ENCODE data around the gene ATXN1. TPM values are rescaled to one million over a fixed set of nuclear protein-coding genes. Genes with fewer than 3 reads are reported as not detected.

Gene ATXN1
- total and polyA plus RNA-seq, 2 of the 13 experiments (the other 11 are each of a cell fraction or from before 2014, with no cell fraction given), result 20.7 to 39.5 TPM

GRCh38 chr6:16689788-16690607 lies 71.3 kb downstream of the ATXN1 start:
- no peak overlapping the region for H3K4me3 ChIP-seq (replicated peaks in 1 of 3; ENCODE audit: insufficient read depth in 1 of 3, low read depth in 2 of 3, low read length in 3 of 3)
- ChIA-PET POLR2A (interaction anchor here (1.0 to 2.1 kb wide), 3 partner anchors 9 to 72 kb away, joined by 5 to 9 read pairs (median 7); partner anchors contain the start of gene ATXN1), CTCF (ENCODE audit: low intra/inter-chr PET ratio, low total read pairs) (no interaction called here)
- no peak overlapping the region for H3K9ac ChIP-seq (ENCODE audit: insufficient read depth, low read depth, low read length)
- no peaks in the 10 kb centered on the region for H3K27me3 ChIP-seq (ENCODE audit: control insufficient read depth in 1 of 2, insufficient read depth in 2 of 2, low read length in 2 of 2)
- no peaks in the 10 kb centered on the region; a peak in 1 of 5 replicates for H3K36me3 ChIP-seq (replicated peaks in 1 of 2; ENCODE audit: control insufficient read depth in 1 of 2, insufficient read depth in 2 of 2, low read length in 2 of 2)
- no TSS peak for BruUV-seq (replicated peaks)
- TF ChIP-seq ZNF747 (CRISPR knock-in tag; IDR thresholded peaks at IDR 0.05; ENCODE audit: borderline replicate concordance), result no peak
- no peak for TF ChIP-seq LRRFIP1 (CRISPR knock-in tag; conservative IDR thresholded peaks at IDR 0.05)
- TF ChIP-seq KDM6A (CRISPR knock-in tag; IDR thresholded peaks at IDR 0.05; ENCODE audit: low read depth), result no peak
- no peak for TF ChIP-seq THRA (CRISPR knock-in tag; IDR thresholded peaks at IDR 0.05; ENCODE audit: borderline replicate concordance)
- TF ChIP-seq ZNF160 (CRISPR knock-in tag; IDR thresholded peaks at IDR 0.05), result no peak
- FAIRE-seq (no peak), ATAC-seq (no peak), DNase-seq (ENCODE audit: low spot score) (no peak)
- H3K27ac ChIP-seq (ENCODE audit: extremely low read length, insufficient read depth, low read length), result no peak overlapping the region
- intact Hi-C loops (cut with micrococcal nuclease; ENCODE audit: unreplicated experiment) (no loop called here), in situ Hi-C loops (cut with HindIII; ENCODE audit: extremely low pct_ligation_motif_present, low pct_unique_long_range_greater_than_20kb) (loop anchor here (5.0 kb wide), 1 partner anchor 37 kb away; no protein-coding TSS in a partner anchor)
- H3K9me3 ChIP-seq (ENCODE audit: low read length), result no peaks in the 10 kb centered on the region
- 90% methylated on average over 3 of the region's 3 CpGs for WGBS (ENCODE audit: low lambda C conversion rate)
- H3K79me2 ChIP-seq (ENCODE audit: insufficient read depth, low read length), result peaks cover 44% of the 10 kb centered on the region
- no peak overlapping the region for H2AFZ ChIP-seq (ENCODE audit: low read length)
- H3K4me1 ChIP-seq (ENCODE audit: insufficient read depth, low read length), result peaks cover 49% of the 10 kb centered on the region
- H3K4me2 ChIP-seq (ENCODE audit: low read depth, low read length), result no peak overlapping the region
- no peaks in the 10 kb centered on the region for H4K20me1 ChIP-seq (ENCODE audit: insufficient read depth, low read length)
